ENCODE data around the gene ZMYM2.
"Not testable (repeated sequence)": the region's sequence is repeated elsewhere in the genome, so short reads cannot be mapped to it uniquely, and the experiment has no call there.

Gene ZMYM2

DNA sequence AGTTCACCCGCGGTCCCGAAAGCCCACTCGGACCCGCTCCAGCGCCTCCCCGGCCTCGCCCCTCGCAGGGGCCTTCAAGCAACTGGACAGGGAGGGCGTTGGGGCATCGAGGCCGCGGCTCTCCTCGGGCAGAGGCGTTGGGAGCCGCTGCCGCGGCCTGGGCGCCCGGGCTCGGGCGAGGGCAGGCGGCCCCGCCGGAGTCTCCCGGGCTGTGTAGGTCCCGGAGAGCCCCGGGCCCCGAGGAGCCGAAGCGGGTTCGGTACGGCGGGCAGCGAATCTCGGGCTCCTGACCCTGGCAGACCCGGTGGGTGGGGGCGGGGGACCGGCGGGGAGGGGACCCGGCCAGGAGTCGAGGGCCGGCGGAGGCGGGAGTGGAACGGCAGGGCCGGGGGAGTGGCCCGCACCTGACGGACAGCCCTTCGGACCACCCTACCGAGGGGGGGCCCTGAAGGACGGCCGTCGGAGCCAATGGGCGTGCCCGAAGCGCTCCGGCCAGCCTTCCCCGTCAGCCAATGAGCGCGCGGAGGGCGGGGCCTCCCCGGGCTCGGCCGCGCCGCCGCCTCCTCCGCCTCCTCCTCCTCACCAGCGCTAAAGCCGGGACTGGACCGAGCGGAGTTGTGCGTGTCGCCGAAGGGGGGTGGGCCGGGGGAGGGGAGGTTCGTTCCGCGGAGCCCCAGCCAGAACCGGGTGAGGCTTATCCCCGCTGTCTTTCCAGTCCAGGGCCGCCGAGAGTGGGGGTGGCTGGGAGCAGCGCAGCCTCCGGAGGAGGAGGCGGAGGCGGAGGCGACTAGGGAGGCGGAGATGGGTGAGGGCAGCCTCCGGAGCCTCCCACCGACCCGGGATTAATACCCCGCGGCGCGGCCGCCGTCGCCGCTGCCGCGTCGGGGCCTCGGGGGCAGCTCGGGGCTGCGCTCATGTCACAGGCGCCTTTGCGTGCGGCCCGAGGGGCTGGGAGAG lies at the start of gene ZMYM2:
ZMYM2 (plus strand) TSS at position 573 of the 957 bp plus-strand sequence. CDS start 34,346 bp downstream, outside the sequence.
- peak; percentile 97 to 99 for DNase-seq

DNA sequence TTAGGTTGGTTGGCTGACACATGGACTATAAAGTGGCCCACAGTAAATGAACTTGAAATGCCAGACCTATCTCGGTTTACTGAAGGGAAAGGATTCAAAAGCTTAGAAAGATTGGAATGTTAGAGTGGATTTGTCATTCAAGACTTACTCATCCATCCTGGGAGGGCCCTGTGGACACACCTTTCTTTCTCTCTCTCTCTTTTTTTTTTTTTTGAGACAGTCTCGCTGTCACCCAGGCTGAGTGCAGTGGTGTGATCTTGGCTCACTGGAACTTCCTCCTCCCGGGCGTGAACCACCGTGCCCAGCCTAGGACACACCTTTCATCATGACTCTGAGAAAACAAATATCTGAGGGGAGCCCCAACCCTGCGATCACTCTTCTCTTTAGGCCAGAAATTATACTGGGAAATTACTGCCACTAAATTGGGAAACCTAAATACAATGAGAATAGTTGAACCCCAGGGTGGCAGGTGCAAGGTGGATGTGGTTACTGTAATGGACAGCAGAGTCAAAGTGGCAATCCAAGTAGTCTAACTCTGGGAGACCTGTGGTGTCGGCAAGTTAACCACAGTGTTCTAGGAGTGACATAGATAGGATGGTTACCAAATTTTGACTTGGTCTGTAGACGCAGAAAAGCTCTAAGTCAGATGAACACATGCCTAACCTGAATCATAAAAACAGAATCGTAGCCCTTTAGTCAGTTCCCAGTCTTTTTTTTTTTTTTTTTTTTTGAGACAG lies 48.0 kb upstream of the ZMYM2 start:
- DNase-seq, result no peak

DNA sequence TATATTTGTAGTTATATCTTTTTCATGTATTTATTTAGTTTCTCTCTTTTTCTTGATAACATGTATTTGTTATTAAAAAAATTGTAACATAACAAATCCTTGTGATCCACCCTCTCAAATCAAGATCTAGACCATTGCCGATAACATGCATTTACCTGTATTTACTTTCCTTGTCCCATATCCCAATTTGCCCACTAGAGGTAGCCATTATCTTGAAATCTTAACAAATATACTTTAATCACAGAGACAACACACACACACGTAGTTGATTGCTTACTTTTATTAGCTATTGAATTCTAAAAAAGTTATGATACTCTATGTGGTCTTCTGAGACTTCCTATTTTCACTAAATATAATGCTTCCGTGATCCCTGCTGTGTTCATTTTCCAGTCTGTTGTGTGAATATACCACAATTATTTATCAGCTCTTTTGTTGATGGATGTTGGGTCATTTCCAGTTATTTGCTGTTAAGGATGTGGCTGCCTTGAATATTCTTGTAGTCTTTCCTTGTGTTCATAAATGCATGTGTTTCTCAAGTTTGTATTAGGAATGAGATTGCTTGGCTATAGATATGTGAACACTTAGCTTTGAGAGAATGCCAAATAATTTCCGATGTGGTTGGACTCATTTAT lies 31.3 kb upstream of the ZMYM2 start:
- DNase-seq, result no peak

DNA sequence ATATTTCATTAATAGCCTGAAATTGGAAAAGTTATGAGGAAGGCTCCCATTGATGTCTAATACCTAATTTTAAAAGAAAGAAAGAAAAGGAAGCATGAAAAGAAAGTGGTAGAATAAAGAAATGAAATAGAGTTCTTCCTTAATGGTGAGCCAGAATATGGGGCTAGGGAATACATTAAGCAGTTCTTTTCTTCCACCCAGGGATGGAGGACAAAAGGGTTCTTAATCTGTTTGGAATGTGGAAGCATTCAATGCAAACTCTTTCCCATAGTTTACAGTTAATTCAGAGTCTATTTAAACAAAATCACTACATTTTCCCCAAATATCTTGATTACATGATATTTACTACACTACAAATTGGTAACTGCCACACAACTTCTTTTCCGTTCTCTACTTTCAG lies 18.4 kb upstream of the ZMYM2 start:
- DNase-seq, result no peak

DNA sequence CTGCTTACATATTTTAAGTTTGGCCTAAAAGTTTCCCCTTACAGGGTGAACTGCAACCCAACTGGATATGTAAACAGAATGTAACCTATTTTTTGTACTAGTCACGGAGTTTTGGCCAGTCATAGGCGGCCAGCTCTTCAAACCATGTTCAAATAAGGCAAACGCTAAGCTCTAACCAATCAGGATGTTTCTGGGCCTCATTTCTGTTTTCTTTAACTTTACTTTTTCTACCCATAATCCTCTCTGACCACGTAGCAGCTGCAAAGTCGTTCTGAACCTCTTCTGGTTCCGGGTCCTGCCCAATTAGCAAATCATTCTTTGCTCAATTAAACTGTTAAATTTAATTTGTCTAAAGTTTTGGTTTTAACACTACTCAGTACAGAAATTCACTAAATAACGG lies 8.2 kb upstream of the ZMYM2 start:
- DNase-seq, result no peak

DNA sequence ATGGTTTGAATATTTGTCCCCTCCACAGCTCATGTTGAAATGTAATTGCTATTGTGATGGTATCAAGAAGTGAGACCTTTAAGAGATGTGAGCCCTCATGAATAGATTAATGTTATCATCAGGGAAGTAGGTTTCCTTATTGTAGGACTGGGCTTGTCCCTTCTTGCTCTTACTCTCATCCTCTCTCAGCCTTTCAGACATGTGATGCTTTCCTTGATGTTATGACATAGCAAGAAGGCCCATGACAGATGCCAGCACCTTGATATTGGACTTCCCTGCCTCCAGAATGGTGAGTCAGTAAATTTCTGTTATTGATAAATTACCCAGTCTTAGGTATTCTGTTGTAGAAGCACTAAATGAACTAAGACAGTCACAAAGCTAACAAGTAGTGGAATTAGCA lies 5.7 kb upstream of the ZMYM2 start:
- no peak for DNase-seq

DNA sequence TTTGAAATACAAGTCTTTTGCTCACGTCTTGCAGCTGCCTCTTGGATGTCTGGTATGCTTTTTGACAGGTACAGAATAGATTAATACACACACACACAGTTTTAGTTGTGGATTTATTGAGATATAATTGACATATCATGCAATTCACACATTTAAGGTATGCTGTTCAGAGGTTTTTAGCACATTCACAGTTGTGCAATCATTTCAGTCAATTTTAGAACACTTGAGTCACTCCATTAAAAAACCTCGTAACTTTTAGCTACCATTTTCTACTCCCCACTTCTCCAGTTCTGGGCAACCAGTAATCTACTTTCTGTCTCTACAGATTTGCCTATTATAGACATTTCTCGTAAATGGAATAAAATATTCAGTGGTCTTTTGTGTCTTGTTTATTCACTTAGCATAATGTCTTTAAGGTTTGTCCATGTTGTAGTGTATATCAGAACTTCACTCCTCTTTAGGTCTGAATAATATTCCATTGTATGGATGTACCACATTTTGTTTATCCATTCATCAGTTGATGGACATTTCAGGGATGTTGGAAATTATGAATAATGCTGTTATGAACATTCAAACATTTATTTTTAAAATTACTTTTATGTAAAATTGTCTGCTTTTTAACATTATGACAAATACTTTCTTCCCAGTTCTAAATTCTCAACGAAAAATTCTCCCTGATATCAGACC lies 2.5 kb upstream of the ZMYM2 start:
- no peak for DNase-seq

DNA sequence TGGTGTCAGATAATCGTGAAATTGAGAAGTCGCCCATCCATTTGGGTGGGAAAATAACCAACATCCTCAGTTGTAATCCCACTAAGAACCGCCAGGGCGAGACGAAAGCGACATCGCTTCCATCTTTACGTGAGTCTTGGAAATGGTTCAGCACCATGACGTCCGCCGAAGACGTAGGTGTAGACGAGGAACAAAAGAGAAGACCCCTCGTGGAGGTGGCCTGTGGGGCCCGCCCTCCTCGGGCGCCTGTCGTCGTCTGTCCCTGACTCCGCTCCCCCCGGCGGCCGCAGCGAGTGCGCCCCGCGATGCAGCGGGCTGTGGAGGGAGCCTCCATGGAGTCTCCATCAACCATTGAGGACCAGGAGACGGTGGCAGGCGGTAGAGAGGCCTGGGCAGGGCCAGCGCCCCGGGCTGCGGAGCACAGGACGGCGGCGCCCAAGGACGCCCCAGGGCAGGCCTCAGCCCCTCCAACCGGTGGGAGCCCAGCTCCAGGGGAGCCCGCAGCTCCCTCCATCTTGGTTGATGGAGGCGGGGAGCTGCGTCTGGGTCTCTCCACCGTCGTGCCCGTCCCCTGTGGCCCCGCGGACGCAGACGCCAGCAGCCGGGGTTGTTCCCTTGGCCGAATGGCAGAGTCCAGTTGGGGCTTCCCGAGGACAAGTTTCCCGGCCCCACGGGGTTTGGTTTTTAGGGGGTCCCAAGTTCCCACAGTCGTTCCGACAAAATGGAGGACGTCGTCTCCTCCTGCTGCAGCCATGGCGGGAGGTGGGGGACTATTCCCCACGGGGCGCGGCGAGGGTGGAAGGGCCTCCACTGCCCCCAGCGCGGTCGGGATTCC lies 990 bp upstream of the ZMYM2 start:
- peak; percentile 84 to 85 for DNase-seq

DNA sequence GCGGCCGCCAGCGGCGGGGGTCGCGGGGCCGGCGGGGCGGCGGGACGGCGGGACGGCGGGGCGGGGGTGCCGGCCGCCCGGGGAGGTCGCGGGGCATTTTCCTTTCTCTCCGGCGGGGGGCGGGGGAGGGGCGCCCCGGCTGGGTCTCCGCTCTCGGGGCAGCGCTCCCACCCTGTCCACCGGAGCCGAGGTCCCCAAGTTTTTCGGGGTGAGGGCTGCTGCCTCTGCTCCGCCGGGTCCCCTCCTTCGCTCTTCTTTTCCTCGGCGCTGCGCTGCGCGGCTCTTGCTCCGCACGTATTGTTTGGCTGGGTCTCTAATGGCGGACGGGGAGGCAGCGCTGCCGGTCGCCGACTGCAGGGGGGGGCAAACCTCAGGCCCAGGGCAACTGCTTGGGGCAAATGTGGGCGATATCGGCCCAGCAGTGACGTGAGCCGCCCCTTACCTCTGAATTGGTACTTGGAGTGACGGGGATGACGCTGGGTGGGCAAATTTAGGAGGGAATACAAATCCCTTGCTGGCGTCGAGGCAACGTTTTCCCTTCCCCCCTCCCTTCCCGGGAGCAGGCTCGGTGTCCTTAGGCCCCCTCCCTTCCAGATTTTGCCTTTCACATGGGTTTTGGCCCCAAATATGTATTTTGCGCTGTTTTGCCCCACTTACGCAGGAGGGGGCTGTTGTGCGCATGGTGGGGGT lies 759 bp downstream of the ZMYM2 start:
- DNase-seq, result peak; percentile 80 to 82

DNA sequence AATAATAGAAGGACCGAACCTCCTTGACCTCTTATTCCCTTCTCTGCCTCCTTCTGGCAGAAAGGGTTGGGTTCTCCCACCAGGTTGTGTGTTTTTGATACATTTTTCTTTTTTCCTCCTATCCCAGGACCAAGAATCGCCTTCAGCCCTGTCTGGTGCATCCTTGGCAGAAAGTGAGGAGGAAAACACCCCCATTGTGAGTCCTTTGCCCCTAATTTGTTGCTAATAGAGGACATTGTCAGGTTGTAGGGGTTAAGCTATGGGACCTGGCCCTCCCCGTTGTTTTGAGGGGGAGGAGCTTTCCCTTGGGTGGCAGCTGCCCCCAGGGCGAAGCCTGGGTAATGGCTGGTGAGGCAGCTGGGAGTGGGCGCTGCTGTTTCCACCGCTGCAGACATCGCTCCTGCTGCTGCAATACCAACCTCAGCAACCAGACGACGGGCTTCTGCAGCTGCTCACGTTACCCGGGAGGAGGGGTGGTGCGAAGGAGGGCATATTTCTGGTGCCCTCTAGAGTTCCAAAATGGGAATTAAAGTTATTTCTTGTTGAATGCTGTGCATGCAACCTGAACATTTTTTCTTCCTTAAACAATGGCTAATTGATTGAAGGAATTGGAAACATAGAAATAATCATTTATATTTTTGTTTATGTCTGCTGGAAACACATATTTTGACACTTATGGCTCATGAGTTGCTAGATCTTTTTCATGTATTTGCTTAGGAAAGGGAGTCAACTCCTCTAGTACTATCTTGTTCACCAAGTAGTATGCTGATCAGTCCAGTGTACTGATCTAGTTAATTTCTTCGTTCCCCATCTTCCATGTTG lies 1.5 kb downstream of the ZMYM2 start:
- DNase-seq, result peak; percentile 86 to 88

DNA sequence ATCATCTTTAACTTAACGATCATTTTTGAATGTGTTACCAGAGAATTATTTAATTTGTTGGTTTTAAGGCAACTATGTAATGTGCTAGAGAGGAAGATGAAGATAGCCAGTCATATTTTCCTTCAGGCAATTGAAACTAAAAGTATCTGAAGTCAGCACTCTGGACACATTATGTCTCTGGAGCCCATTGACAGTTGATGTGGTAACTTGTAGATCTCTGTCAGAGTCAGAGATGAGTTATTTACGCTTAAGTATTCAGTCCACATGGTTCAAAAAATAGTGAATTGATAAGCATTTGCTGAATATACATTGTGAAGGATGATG lies 2.1 kb downstream of the ZMYM2 start:
- no peak for DNase-seq

DNA sequence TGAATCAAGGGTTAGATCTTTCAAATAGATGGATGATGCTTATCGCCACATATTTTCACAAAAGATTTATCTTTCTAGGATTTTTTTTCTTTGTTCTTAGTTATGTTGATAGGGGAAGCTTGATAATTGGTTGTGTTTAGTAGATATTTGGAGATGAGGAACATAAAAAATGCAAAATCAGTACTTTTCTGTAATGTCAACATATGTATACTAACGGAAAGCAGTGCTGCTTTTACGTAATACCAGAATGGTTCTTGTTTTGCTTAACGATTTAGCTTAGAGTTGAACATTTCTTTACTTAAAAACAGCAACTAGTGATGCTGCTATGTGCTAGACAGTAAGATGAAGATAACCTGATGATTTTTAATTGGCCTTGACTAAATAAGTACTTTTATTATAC lies 3.0 kb downstream of the ZMYM2 start:
- no peak for DNase-seq

DNA sequence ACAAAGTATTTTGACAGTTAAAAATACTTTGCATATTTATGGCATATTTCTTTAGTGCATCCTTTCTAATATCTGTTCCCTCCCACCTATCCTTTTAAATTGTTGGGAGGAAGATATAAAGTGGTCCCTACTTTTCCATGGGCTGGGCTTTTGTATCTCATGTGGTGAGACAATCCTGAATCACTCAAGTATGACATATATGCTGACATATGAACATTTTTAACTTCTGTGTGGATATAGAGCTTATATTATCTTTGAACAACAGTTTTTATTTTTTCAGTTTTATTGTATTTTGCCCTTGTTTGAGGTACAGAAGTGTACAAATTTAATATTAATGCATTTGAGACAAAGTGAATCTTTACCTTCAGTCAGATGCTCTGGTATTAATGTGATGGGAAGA lies 3.4 kb downstream of the ZMYM2 start:
- no peak for DNase-seq

DNA sequence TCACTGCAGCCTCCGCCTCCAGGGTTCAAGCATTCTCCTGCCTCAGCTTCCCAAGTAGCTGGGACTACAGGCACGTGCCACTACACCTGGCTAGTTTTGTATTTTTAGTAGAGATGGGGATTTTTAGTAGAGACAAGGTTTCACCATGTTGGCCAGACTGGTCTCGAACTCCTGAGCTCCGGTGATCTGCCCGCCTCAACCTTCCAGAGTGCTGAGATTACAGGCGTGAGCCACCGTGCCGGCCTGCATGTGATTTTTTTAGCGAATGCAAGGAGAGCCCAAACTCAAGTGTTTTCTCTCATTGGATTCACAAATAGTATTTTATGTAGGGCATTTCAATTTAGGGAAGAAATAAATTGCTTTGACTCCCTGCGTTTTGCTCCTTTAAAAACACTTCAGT lies 4.4 kb downstream of the ZMYM2 start:
- DNase-seq, result no peak

DNA sequence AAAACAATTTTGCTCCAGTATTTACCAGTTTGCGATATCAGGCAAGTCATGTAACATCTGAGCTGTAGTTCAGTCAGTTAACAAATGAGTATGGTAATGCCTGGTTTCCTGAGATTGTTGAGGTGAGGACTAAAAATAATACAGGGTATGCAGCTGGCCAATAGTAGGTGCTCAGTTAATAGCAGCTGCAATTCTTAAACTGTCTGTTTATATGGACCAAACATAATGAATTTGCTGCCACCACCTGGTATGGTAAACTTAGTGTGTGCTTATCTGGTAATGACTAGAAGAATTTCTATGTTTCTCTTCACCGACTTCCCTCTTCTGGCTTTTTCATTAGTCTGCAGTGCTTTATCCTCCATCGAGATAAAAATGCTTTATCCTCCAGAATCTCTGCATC lies 9.1 kb downstream of the ZMYM2 start:
- no peak for DNase-seq

DNA sequence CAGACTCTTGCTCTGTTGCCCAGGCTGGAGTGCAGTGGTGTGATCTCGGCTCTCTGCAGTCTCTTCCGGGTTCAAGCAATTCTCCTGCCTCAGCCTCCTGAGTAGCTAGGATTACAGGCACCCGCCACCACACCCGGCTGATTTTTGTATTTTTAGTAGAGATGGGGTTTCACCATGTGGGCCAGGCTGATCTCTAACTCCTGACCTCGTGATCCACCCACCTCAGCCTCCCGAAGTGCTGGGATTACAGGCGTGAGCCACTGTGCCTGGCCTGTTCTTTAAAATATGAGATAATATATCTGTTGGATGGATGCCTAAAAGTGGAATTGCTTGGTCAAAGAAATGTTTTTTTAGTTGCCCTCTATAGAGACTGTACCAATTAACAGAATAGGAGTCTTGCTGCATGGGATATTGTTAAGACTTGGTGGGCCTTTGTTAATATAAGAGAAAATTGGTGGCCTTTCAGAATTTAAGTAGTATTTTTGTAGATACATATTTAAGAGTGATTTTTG lies 16.0 kb downstream of the ZMYM2 start:
- DNase-seq, result not testable (repeated sequence)

DNA sequence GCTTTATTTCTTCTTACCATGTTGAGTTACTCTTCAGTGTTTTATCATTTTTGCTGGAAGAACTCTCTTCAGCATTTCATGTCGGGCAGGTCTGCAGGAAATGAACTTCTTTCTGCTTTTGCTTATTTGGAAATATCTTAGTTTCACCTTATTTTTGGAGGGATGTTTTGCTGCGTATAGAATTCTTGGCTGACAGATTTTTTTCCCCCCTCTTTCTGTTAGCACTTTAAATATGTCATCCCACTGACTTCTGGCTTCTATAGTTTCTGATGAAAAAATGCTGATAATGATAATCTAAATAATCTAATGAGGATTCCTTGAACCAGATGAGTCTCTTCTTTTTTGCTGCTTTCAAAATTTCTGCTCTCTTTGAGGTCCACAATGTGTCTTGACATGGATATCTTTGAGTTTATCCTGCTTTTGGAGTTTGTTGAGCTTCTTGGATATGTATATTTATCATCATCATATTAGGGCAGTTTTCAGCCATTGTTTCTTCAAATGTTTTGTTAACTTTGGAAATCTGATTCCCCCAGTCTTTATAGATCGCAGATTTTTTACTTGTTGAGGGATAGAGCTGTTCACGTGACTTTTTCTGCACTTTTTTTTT lies 20.4 kb downstream of the ZMYM2 start:
- no peak for DNase-seq

DNA sequence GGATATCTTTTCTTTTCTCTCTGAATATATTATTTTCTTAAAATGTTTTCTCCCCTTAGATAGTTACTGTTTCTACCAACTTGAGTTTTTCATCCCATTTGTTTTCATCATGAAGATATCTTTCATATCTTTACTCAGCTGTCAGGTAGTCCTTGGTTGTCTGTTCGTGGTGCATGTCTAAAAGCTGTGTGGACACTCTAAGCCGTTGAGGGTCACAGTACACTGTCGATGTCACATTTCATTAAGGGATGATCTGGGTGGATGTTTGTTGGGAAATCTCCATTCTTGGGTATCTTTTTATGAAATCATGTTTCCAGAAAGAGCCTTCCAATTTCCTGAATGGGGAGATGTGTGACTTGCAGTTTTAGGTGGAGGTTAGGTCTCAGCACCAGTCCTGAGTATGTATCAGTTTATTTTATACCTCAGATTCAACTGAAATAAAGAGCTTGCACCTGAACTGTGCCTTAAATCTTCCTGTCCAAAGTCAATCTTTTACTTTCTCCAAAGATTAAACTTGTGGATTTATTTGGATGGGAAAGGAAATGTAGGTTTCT lies 23.2 kb downstream of the ZMYM2 start:
- no peak for DNase-seq

DNA sequence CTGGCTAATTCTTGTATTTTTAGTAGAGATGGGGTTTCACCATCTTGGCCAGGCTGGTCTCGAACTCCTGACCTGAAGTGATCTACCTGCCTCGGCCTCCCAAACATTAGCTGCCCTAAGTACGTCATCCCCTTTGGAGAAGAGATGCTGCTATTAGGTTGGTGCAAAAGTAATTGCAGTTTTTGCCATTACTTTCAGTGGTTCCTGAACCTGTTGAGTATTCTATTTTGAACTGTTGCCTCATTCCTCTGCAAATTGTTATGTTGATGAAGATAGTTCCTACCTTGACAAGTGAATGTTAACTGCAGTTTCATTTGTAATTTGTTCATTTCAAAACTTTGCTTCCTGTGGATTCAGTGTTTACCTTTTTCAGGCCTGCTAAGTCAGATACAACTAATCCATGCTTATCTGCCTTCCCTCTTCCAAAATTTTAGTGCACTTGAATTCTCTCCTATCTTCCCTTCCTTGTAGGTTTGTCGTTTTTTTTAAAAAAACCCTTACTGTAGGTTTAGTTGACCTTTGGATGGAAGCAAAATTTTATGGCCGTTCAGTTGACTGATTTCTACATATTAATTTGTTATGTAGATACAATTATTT lies 24.0 kb downstream of the ZMYM2 start:
- no peak for DNase-seq

Measured in activated T-cell treated with anti-CD3 and anti-CD28 coated beads, Interleukin-2, amount 50 U/mL, for 48 hours (primary cell).